HG03135 (cell line): ENCODE results near the gene AKT3.
"Not testable (repeated sequence)": the region's sequence is repeated elsewhere in the genome, so short reads cannot be mapped to it uniquely, and the experiment has no call there.

Source experiments
- ATAC-seq: cut with Tn5 transposase; IDR thresholded peaks from one replicate; pipeline ENCODE4 v1.9.1; 2021; ENCODE audit warnings: mild to moderate bottlenecking, moderate library complexity; ENCODE audit not compliant: unreplicated experiment

The AKT3 gene

DNA sequence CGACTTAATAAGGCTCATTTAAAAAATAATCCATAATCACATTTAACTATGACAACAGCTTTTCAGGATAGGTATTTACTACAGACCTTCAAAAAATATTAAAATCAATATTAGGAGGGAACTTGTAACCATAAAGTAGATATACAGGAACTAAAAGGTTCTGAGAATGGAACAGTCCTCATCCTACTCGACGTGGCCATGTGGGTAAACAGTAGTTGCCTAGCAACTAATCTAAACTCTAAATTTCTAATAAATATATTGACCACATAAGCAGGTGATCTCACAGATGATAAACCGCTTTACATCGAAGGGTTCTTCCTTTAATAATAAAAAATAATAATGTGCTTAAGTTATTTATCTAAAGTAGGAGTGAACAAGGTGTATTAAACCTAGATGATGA, 7.9 kb downstream of the AKT3 start:
- no peak for ATAC-seq

DNA sequence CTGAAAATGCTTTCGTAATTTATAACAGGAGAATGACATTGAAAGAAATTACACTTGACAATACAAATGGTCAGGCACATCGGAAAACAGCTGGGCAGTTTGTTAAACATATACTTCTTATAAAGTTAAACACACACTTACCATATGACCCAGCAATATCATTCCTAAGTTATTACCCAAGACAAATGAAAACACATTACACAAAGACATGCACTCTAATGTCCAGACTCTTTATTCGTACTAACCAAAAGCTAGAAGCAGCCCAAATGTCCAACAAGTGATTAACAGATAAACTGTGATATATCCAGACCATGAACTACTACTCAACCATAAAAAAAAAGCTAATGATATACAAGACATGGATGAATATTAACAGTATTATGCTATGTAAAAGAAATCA, 8.5 kb downstream of the AKT3 start:
- ATAC-seq = no peak

- peak; percentile 84 for ATAC-seq
These were observed 12.0 kb downstream of the AKT3 start for GRCh38 chr1:243837907-243838535.

DNA sequence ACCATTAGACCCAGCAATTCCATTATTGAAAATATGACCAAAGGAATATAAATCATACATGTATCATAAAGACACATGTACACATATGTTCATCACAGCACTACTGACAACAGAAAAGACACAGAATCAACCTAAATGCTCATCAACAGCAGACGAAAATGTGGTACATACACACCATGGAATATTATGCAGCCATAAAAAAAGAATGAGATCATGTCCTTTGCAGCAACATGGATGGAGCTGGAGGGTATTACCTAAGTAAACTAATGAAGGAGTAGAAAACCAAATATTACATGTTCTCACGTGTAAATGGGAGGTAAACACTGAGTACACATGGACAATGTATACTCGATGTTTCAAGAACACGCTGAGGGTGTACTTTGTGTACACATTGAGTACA, 15.9 kb downstream of the AKT3 start:
- ATAC-seq = no peak

GRCh38 chr1:243831463-243831862, 18.6 kb downstream of the AKT3 start:
- no peak for ATAC-seq

GRCh38 chr1:243827206-243827605, 22.8 kb downstream of the AKT3 start:
- no peak for ATAC-seq

- ATAC-seq = not testable (repeated sequence)
These were observed 25.1 kb downstream of the AKT3 start for GRCh38 chr1:243824907-243825306.

DNA sequence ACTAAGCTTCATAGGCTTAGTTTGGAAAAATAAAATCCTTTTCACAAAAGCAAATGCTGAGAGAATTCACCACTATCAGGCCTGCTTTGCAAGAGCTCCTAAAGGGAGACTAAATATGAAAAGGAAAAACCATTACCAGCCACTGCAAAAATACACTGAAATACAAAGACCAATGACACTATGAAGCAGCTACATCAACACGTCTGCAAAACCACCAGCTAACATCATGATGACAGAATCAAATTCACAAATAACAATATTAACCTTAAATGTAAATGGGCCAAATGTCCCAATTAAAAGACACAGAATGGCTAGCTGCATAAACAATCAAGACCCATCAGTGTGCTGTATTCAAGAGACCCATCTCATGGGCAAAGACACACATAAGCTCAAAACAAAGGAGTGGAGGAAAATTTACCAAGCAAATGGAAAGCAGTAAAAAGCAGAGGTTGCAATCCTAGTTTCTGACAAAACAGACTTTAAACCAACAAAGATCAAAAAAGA, 28.8 kb downstream of the AKT3 start:
- ATAC-seq = no peak

GRCh38 chr1:243819438-243819839, 30.6 kb downstream of the AKT3 start:
- no peak for ATAC-seq

GRCh38 chr1:243818978-243819377, 31.1 kb downstream of the AKT3 start:
- ATAC-seq = no peak

- ATAC-seq = no peak
These were observed 35.3 kb downstream of the AKT3 start for GRCh38 chr1:243814718-243815117.

DNA sequence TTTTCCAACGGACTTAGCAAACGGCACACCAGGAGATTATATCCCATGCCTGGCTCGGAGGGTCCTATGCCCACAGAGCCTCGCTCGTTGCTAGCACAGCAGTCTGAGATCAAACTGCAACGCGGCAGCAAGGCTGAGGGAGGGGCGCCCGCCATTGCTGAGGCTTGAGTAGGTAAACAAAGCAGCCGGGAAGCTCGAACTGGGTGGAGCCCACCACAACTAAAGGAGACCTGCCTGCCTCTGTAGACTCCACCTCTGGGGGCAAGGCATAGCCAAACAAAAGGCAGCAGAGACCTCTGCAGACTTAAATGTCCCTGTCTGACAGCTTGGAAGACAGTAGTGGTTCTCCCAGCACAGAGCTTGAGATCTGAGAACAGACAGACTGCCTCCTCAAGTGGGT, 42.7 kb downstream of the AKT3 start:
- not testable (repeated sequence) for ATAC-seq

GRCh38 chr1:243806310-243806709, 43.7 kb downstream of the AKT3 start:
- no peak for ATAC-seq

- ATAC-seq = no peak
These were observed 47.3 kb downstream of the AKT3 start for GRCh38 chr1:243802736-243803135.

DNA sequence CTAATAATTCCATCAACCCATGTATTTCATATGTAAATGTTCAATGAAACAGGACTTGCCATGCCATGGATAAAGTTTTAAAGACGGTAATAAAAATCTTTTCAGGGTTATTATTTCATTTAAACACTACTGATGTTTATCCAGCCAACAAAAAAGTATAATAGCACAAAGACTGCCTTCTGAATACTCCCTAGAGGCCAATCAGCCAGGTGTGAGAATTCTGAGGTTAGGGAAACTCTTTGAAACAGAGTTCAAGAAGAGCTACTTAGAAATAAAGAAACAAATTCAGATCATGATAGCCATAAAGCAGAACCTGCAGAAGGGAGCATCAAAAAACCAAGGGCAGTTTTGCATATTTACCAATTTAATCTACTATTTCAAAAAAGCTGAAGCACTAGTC, 48.7 kb downstream of the AKT3 start:
- ATAC-seq = no peak

- ATAC-seq = no peak
These were observed 50.1 kb downstream of the AKT3 start for GRCh38 chr1:243799908-243800307.

DNA sequence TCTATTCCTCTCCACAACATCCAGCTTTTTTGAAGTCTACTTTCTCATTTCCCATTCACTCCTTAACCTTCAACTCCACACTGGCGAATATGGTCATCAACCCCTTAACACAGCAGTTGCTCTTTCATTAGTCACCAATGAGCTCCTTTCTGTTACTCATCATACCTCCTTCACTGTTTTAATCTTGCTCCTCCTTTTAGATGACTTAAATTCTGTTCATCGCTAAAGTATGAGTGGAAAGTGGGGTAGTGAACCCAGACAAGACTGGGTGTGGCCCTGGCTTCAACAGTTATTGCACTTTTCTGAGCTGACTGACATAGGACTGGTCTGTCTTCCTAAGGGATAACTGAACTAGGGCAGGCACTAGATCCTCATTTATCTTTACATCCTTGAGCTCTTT, 51.3 kb downstream of the AKT3 start:
- ATAC-seq = no peak

- no peak for ATAC-seq
These were observed 54.0 kb downstream of the AKT3 start for GRCh38 chr1:243796016-243796415.

DNA sequence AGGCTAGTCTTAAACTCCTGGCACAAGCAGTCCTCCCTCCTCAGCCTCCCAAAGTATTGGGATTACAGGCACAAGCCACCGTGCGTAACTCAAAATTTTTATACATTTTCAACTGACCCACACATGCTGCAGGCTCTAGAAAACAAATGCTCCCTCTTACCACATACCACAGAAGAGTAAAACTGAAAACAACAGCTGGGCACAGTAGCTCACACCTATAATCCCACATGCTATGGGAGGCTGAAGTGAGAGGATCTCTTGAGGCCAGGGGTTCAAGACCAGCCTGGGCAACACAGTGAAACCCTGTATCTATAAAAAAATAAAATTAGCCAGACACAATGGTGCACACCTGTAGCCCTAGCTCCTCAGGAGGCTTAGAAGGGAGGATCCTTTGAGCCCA, 56.7 kb downstream of the AKT3 start:
- ATAC-seq = no peak

GRCh38 chr1:243792891-243793290, 57.2 kb downstream of the AKT3 start:
- ATAC-seq = no peak

DNA sequence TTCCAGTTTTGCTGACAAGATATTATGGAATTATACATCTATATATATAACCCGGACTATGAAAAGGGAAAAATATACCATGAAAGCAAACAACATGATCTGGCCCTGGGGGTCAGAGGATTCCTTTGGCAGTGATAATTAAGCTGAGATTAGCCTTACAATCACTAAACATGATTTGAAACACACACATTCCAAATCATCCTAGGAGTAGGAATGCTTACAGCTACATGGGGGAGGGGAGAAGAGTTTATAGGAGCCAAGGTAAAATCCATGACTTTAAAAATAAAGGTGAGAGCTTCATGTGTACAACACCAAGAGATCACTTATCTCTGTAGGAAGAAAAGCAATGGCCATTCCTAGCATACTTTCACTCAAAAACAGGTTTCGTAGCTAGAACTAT, 57.6 kb downstream of the AKT3 start:
- ATAC-seq = no peak

DNA sequence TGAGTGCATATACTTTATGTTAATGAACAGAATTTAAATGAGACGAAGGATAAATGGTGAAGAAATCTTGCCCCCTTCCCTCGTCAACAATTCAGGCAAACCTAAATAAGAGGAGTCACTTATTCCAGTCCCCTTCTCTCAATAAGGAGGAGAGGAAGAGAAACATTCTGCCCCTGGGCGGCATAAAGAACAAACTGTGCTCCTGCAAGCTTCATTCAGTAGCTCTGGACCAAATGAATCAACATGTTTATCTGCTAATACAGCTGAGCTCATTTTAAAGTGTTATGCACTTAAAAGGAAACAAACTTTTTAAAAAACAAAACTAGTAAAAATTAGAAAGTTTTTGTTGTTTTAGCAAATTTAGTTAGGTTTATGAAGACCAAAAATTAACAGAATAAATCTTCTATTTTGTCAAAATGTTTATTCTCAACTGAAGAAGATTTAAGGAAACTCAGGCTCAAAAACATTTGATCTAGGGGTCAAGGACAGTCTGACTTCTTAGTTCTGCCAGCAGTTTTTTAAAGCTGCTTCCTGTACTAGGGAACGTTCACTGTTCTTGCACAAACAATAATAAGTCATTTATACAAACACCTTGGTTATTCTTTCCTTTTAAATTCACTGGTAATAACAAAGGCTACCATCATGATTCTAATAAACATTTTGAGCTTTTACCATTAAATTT, 58.3 kb downstream of the AKT3 start:
- no peak for ATAC-seq

- ATAC-seq = no peak
These were observed 59.6 kb downstream of the AKT3 start for GRCh38 chr1:243790404-243790803.
